Subcutaneous adipose tissue (tissue), 4 donors: ENCODE results near the gene ACTBL2. TPM values are rescaled to one million over a fixed set of nuclear protein-coding genes. Genes with fewer than 3 reads are reported as not detected.

Source experiments
- CTCF ChIP-seq: fragments of 450-650 bp; IDR thresholded peaks from one replicate; pipeline ENCODE4 v1.5.1; 2016; ENCODE audit warnings: low read depth, mild to moderate bottlenecking, control low read depth, antibody characterized with exemption, moderate library complexity
- total RNA-seq, 4 donors: library from RNA; depleted of rRNA; stranded (reverse); fragments of >200 nt; gene quantifications; one replicate each; pipeline ENCODE4 v1.1.0, GENCODE V29; 2016

Gene ACTBL2
- total RNA-seq, 4 donors from 2014 or later = not detected

- no peak for TF ChIP-seq CTCF
Measured at GRCh38 chr5:57492632-57493031, 10.0 kb upstream of the ACTBL2 start.

- no peak for TF ChIP-seq CTCF
Measured at GRCh38 chr5:57491369-57491965, 8.9 kb upstream of the ACTBL2 start.

- no peak for TF ChIP-seq CTCF
Measured at GRCh38 chr5:57488215-57488955, 5.8 kb upstream of the ACTBL2 start.

GRCh38 chr5:57486027-57486602 lies 3.5 kb upstream of the ACTBL2 start:
- TF ChIP-seq CTCF = no peak

- no peak for TF ChIP-seq CTCF
Measured at GRCh38 chr5:57478826-57479225, 3.8 kb downstream of the ACTBL2 start.

GRCh38 chr5:57476601-57477056 lies 6.0 kb downstream of the ACTBL2 start:
- TF ChIP-seq CTCF = no peak

- TF ChIP-seq CTCF = no peak
Measured at GRCh38 chr5:57470339-57470738, 12.3 kb downstream of the ACTBL2 start.
